Measurements from ENCODE around the gene OR3A3. TPM values are rescaled to one million over a fixed set of nuclear protein-coding genes. Genes with fewer than 3 reads are reported as not detected.

The OR3A3 gene
- total and polyA plus RNA-seq, 2 of the 8 experiments (the other 6 are each of a cell fraction or from before 2014, with no cell fraction given): not detected

- H2BK20ac ChIP-seq (ENCODE audit: low read length): no peak overlapping the region
- H3K4me3 ChIP-seq (ENCODE audit: extremely low read depth in 1 of 4, insufficient read depth in 2 of 4, low read depth in 3 of 4, low read length in 4 of 4): no peak overlapping the region
- H3K23me2 ChIP-seq (ENCODE audit: low read depth, low read length): no peaks in the 10 kb centered on the region; the same call in 1 of the 2 replicates
- no peaks in the 10 kb centered on the region for H3K4me1 ChIP-seq (replicated peaks in 1 of 4; ENCODE audit: control insufficient read depth in 3 of 4, insufficient read depth in 4 of 4, low read length in 3 of 4)
- no peaks in the 10 kb centered on the region for H3K9me3 ChIP-seq (ENCODE audit: insufficient read depth in 2 of 2, low read depth in 1 of 2, low read length in 1 of 2)
- no peak overlapping the region for H3K4ac ChIP-seq (replicated peaks; ENCODE audit: insufficient read length, low read depth, low read length)
- no peaks in the 10 kb centered on the region for H4K20me1 ChIP-seq (replicated peaks in 1 of 2; ENCODE audit: control insufficient read depth in 1 of 2, insufficient read depth in 2 of 2, low read length in 2 of 2)
- FAIRE-seq: peak; percentile 97
- H3K14ac ChIP-seq (ENCODE audit: insufficient read length): no peak overlapping the region
- H2AK5ac ChIP-seq (ENCODE audit: low read depth, low read length): no peak overlapping the region
- H3K9ac ChIP-seq (replicated peaks in 1 of 4; ENCODE audit: extremely low read depth in 1 of 4, low read depth in 3 of 4, low read length in 3 of 4): no peak overlapping the region
- H2BK12ac ChIP-seq (ENCODE audit: low read depth, low read length): no peak overlapping the region
- peak overlapping the region; percentile 27; the same call in 1 of the 2 replicates for H2AFZ ChIP-seq (ENCODE audit: low read length)
- WGBS, 2 experiments (ENCODE audit: extremely low coverage in 1 of 2, insufficient coverage in 1 of 2, insufficient read length in 1 of 2, insufficient replicate concordance in 2 of 2, low coverage in 1 of 2, low lambda C conversion rate in 2 of 2, missing lambda C conversion rate in 1 of 2): 46% methylated on average over 2 of the region's 2 CpGs; no CpG with 5 or more reads in 1 of the 2 experiments
- no peak for DNase-seq (ENCODE audit: low read depth in 1 of 2, low spot score in 2 of 2)
- TF ChIP-seq SP2 (IDR thresholded peaks at IDR 0.05; ENCODE audit: low read length): no peak
- TF ChIP-seq, protein P1, sequence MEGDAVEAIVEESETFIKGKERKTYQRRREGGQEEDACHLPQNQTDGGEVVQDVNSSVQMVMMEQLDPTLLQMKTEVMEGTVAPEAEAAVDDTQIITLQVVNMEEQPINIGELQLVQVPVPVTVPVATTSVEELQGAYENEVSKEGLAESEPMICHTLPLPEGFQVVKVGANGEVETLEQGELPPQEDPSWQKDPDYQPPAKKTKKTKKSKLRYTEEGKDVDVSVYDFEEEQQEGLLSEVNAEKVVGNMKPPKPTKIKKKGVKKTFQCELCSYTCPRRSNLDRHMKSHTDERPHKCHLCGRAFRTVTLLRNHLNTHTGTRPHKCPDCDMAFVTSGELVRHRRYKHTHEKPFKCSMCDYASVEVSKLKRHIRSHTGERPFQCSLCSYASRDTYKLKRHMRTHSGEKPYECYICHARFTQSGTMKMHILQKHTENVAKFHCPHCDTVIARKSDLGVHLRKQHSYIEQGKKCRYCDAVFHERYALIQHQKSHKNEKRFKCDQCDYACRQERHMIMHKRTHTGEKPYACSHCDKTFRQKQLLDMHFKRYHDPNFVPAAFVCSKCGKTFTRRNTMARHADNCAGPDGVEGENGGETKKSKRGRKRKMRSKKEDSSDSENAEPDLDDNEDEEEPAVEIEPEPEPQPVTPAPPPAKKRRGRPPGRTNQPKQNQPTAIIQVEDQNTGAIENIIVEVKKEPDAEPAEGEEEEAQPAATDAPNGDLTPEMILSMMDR (IDR thresholded peaks at IDR 0.05; ENCODE audit: control extremely low read depth in 1 of 3, insufficient read depth in 1 of 3, low read depth in 1 of 3, low read length in 3 of 3): peak in 2 of 3 experiments; percentile 64 to 78; a peak in 3 of 4 replicates
- TF ChIP-seq, protein P2, sequence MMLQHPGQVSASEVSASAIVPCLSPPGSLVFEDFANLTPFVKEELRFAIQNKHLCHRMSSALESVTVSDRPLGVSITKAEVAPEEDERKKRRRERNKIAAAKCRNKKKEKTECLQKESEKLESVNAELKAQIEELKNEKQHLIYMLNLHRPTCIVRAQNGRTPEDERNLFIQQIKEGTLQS (IDR thresholded peaks at IDR 0.05; ENCODE audit: insufficient read depth, low read depth, low read length): peak; percentile 26; the same call in 1 of the 2 replicates
- peak; percentile 82 for TF ChIP-seq CREB1 (IDR thresholded peaks at IDR 0.05)
- peak; percentile 83 to 88 for TF ChIP-seq RAD21 (IDR thresholded peaks at IDR 0.05 in 1 of 2, conservative IDR thresholded peaks at IDR 0.05 in 1 of 2; ENCODE audit: low read depth in 2 of 2, low read length in 2 of 2)
- no peak for TF ChIP-seq RFX5 (IDR thresholded peaks at IDR 0.05; ENCODE audit: borderline replicate concordance, low read depth, low read length)
- 0 out of 2 replicates have a peak, but pooled peaks have one; percentile 67 for TF ChIP-seq ATF2 (IDR thresholded peaks at IDR 0.05; ENCODE audit: low read length)
- peak; percentile 77 for TF ChIP-seq CEBPB (IDR thresholded peaks at IDR 0.05; ENCODE audit: low read depth, low read length)
- no peak overlapping the region for H3K27ac ChIP-seq (ENCODE audit: low read depth, low read length)
- no peak overlapping the region for H2BK5ac ChIP-seq (ENCODE audit: low read depth, low read length)
- no peak overlapping the region for H2BK15ac ChIP-seq (ENCODE audit: low read length)
- no peaks in the 10 kb centered on the region for H3K79me1 ChIP-seq (ENCODE audit: low read depth, low read length)
- no peak overlapping the region for H3K4me2 ChIP-seq (ENCODE audit: insufficient read depth in 1 of 2, low read depth in 2 of 2, low read length in 2 of 2)
- no peak overlapping the region for H3K23ac ChIP-seq (ENCODE audit: insufficient read length)
- H4K5ac ChIP-seq (ENCODE audit: insufficient read length, low read depth, low read length): no peak overlapping the region
- no peaks in the 10 kb centered on the region for H3K79me2 ChIP-seq (ENCODE audit: control insufficient read depth in 1 of 2, insufficient read depth in 2 of 2, low read length in 2 of 2)
- peaks cover 0 to 1% (median 0%) of the 10 kb centered on the region in 4 experiments; a peak in 1 of 7 replicates for H3K27me3 ChIP-seq (replicated peaks in 1 of 4; ENCODE audit: control insufficient read depth in 3 of 4, extremely low read depth in 1 of 4, insufficient read depth in 3 of 4, low read length in 3 of 4)
- no peak overlapping the region for H4K91ac ChIP-seq (replicated peaks; ENCODE audit: insufficient read length, low read length)
- ChIA-PET POLR2A (ENCODE audit: partially characterized antibody) (no interaction called here), CTCF (ENCODE audit: partially characterized antibody) (no interaction called here)
- H3K36me3 ChIP-seq (ENCODE audit: control insufficient read depth in 2 of 4, insufficient read depth in 4 of 4, low read length in 3 of 4): no peaks in the 10 kb centered on the region
- H3K18ac ChIP-seq (ENCODE audit: extremely low read depth, low read length): no peak overlapping the region
- H2BK120ac ChIP-seq (replicated peaks; ENCODE audit: low read depth, low read length): no peak overlapping the region
- H3K56ac ChIP-seq (replicated peaks; ENCODE audit: insufficient read length, low read depth, low read length): no peak overlapping the region
- no peak overlapping the region for H4K8ac ChIP-seq (ENCODE audit: extremely low read depth, insufficient read depth, low read length)
Measured at GRCh38 chr17:3447625-3448024, 36.5 kb downstream of the OR3A3 start.
